ENCODE measurements around the gene DPEP2. TPM values are rescaled to one million over a fixed set of nuclear protein-coding genes. Genes with fewer than 3 reads are reported as not detected.
"Not testable (repeated sequence)": the region's sequence is repeated elsewhere in the genome, so short reads cannot be mapped to it uniquely, and the experiment has no call there.

The DPEP2 gene
- polyA plus RNA-seq, 3 donors, result 0.51 to 0.86 (median 0.62) TPM

GRCh38 chr16:67982011-67982696 is 17.1 kb downstream of the DPEP2 start:
- no peak for DNase-seq (ENCODE audit: extremely low read depth in 1 of 11, low read depth in 9 of 11, low spot score in 4 of 11)

GRCh38 chr16:67979955-67980678 is 19.2 kb downstream of the DPEP2 start, which contains the start of gene DPEP3:
Gene DPEP3 (minus strand): TSS chr16:67980499. CDS start chr16:67980380, 119 bp downstream.
- DNase-seq (ENCODE audit: extremely low read depth in 1 of 11, low read depth in 9 of 11, low spot score in 4 of 11), result no peak

DNA sequence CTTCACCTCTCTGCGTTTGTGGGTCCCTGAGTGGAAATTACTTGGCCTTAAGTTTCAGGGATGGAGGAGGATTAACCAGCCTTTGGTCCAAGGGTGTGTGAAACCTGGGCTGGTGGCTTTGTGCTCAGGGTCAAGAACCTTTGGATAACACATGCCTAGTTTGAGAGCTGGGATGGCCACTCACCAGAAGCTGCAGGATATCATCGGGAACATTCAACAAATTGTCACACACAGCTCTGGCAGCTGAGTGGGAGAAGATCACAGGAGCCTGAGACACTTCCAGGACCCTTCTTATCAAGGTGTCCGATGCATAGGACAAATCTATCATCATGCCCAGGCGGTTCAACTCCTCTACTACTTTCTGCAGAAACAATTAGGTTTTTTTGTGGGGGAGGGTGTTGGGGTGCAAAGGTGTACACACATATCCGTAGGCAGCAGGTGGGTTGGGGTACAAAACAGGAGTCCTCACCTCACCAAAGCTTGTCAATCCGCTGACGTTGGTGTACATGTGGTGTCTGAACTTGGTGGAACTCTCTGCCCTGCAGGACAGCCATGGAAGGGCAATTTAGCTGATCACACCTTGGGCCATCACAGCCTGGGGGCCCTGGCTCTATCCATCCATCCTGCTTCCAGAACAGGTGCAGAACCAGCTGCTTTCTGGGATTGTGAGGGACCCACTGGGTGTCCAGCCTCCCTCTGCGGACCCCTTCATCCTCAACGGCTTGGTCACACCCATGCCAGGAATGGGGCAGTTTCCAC is 21.6 kb downstream of the DPEP2 start:
- no peak for DNase-seq (ENCODE audit: extremely low read depth in 1 of 11, low read depth in 9 of 11, low spot score in 4 of 11)

DNA sequence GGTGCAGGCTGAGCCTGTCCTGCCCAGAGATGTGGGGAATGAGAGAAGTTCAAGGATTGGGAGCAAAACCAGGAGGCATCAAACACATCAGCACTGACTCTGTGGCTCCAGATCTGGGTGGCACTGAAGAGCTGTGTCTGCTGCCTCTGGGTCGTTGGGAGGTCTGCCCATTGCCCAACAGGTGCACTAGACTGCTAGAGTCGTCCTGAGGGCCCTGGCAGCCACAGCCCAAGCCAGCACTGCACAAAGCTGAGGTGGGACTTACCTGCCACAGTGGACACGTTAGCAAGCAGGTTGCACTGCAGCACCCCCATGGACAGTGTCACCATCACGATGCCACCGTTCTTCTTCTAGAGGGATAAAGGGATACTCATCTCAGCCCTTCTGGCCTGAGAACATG is 22.3 kb downstream of the DPEP2 start:
- DNase-seq (ENCODE audit: extremely low read depth in 1 of 11, low read depth in 9 of 11, low spot score in 4 of 11), result no peak

- no peak for DNase-seq (ENCODE audit: extremely low read depth in 1 of 11, low read depth in 9 of 11, low spot score in 4 of 11)
Measured at GRCh38 chr16:67976205-67976604, 23.1 kb downstream of the DPEP2 start.

GRCh38 chr16:67975321-67976105 is 23.8 kb downstream of the DPEP2 start:
- no peak for DNase-seq (ENCODE audit: extremely low read depth in 1 of 11, low read depth in 9 of 11, low spot score in 4 of 11)

DNA sequence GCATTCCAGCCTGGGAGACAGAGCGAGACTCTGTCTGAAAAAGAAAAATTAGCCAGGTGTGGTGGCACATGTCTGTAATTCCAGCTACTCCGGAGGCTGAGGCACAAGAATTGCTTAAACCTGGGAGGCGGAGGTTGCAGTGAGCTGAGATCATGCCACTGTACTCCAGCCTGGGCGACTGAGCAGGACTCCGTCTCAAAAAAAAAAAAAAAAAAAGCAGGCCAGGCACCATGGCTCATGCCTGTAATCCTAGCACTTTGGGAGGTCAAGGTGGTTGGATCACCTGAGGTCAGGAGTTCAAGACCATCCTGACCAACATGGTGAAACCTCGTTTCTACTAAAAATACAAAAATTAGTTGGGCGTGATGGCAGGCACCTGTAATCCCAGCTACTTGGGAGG is 27.0 kb downstream of the DPEP2 start:
- DNase-seq (ENCODE audit: extremely low read depth in 1 of 11, low read depth in 9 of 11, low spot score in 4 of 11), result not testable (repeated sequence)

DNA sequence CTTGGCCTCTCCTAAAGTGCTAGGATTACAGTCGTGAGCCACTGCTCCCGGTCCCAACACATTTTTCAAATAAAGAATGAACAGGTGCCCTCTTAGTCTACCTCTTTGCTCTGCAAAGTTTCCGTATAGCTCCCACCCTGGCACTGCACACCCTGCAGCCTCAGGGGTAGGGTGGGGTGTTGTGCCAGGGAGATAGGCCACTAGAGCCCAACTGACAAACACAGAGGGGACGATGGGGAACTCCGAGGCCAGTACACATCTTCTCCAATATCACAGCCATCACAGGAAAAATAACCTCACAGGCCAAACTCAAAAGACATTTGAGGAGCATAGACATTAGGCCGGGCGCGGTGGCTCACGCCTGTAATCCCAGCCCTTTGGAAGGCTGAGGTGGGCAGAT is 28.2 kb downstream of the DPEP2 start:
- no peak for DNase-seq (ENCODE audit: extremely low read depth in 1 of 11, low read depth in 9 of 11, low spot score in 4 of 11)

- DNase-seq (ENCODE audit: extremely low read depth in 1 of 11, low read depth in 9 of 11, low spot score in 4 of 11), result no peak
Measured at GRCh38 chr16:67969254-67970039, 29.8 kb downstream of the DPEP2 start.

GRCh38 chr16:67968400-67969253 is 30.7 kb downstream of the DPEP2 start, which contains the start of gene SLC12A4:
Gene SLC12A4 (minus strand): TSS chr16:67968637. CDS start chr16:67968553, 84 bp downstream.
- peak; percentile 51 to 90 (median 85) for DNase-seq (ENCODE audit: extremely low read depth in 1 of 11, low read depth in 9 of 11, low spot score in 4 of 11)

DNA sequence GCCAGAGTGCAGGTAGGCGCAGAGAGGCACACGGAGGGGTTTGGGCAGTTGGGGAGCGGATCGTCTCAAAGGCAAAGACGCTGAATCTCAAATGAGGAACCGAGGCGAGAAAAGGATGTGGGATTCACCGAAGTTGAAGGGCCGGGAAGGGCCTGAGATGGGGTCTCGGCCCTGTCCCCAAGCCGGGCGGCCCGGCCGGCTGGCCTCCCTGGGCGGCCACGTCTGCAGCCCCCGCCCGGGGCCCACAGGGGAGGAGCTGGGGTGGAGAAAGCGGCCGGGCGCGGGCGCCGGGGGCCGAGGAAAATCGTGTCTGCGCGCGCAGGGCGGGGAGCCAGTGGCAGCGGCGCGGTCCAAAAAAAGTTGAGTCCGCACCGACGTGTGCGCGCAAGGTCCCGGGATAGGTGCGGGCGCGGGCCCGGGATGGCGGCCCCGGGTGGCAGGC is 31.3 kb downstream of the DPEP2 start:
- DNase-seq (ENCODE audit: extremely low read depth in 1 of 11, low read depth in 9 of 11, low spot score in 4 of 11), result peak in 5 of 11 donors; percentile 3 to 39 (median 22)

- peak in 2 of 11 donors; percentile 7 to 9 for DNase-seq (ENCODE audit: extremely low read depth in 1 of 11, low read depth in 9 of 11, low spot score in 4 of 11)
Measured at GRCh38 chr16:67967183-67967957, 31.9 kb downstream of the DPEP2 start.

DNA sequence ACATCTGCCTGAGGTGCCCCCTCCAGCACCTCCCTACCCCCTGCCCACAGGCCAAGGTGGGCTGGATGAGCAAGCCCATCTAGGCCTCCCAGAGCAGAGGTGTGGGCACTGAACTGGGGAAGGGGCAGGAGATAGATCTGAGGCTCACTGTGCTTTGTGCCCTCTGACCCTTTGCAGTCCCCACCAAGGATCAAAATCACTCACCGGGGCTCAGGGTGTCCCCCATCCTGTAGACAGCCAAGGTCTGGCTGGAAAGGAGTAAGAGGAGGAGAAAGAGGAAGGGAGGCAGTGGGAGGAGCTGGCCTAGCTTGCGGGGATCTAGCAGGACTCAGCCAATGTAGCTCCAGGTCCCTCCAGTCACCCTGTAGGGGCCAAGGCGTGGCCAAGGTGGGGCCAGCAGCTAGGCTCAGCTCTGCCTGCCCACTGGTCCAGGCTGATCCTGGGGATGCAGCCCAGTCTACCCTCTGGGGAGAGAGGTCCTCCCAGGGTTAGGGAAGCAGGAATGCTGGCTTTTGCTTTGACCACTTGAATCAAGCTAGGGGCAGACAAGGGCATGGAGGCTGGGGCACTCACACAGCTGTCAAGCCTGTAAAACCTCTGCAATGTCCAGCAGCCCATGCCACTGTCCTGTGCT is 32.6 kb downstream of the DPEP2 start:
- no peak for DNase-seq (ENCODE audit: extremely low read depth in 1 of 11, low read depth in 9 of 11, low spot score in 4 of 11)

DNA sequence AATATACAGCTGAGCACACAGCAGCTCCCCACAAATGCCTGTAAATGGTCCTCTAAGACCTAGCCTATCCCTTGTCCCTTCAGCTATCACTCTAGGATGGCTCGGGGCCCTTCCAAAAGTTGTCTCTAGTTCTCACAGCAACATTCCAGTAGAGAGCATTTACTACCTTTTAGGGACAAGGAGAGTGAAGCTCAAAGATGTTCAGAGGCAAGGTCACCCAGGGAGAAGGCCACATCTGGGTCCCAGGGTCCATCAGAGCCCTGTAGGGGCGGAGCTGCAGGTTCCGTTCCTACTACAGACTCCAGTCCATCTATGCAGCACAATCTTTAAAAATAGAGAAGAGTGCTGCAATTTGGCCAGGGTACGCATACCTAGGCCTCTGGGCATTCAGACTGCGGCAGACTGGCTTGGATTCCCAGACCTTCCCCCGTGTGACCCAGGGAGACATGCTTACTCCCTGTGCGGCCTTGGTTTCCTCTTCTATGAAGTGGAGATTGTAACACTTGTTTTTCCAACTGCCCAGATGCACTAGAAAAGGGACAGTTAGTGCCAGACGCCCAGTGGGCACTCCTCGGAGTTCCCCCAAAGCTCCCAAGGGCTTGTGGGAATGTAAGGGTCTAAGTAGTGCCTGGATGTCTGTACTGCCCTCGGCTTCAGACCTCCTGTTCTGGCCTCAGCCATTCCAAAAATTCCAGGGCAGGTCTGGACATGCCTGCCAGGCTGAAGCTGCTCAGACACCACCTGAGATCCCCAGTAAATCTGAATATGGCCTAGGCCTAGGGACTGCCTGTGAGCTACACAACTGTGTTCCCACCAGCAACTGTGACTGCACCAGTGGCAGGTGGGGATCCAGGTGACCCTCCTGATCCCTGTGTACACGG is 33.4 kb downstream of the DPEP2 start:
- DNase-seq (ENCODE audit: extremely low read depth in 1 of 11, low read depth in 9 of 11, low spot score in 4 of 11), result no peak

- no peak for DNase-seq (ENCODE audit: extremely low read depth in 1 of 11, low read depth in 9 of 11, low spot score in 4 of 11)
Measured at GRCh38 chr16:67964477-67965131, 34.7 kb downstream of the DPEP2 start.
